GM21360 (cell line): Measurements from ENCODE around the gene PEX7.
"Not testable (repeated sequence)": the region's sequence is repeated elsewhere in the genome, so short reads cannot be mapped to it uniquely, and the experiment has no call there.

Experiments used
- ATAC-seq: cut with Tn5 transposase; IDR thresholded peaks from one replicate; pipeline ENCODE4 v1.9.1; 2021; ENCODE audit warnings: mild to moderate bottlenecking, moderate library complexity; ENCODE audit not compliant: unreplicated experiment

Gene PEX7

GRCh38 chr6:136790411-136791295, 31.7 kb upstream of the PEX7 start:
- ATAC-seq: no peak

GRCh38 chr6:136791296-136792094, 30.9 kb upstream of the PEX7 start:
- ATAC-seq: peak; percentile 35

- no peak for ATAC-seq
Observed at GRCh38 chr6:136792095-136792409, 30.3 kb upstream of the PEX7 start.

GRCh38 chr6:136792410-136793262, 29.8 kb upstream of the PEX7 start, which contains the start of gene MAP3K5:
Gene MAP3K5 (minus strand): TSS chr6:136792477. CDS start chr6:136792157, 320 bp downstream.
- ATAC-seq: peak; percentile 54

- no peak for ATAC-seq
Observed at GRCh38 chr6:136793363-136793762, 29.0 kb upstream of the PEX7 start.

GRCh38 chr6:136795386-136795785, 27.0 kb upstream of the PEX7 start:
- ATAC-seq: no peak

- no peak for ATAC-seq
Observed at GRCh38 chr6:136795996-136796395, 26.4 kb upstream of the PEX7 start.

GRCh38 chr6:136798044-136798443, 24.3 kb upstream of the PEX7 start:
- ATAC-seq: no peak

- no peak for ATAC-seq
Observed at GRCh38 chr6:136801581-136801980, 20.8 kb upstream of the PEX7 start.

- no peak for ATAC-seq
Observed at GRCh38 chr6:136803608-136804007, 18.8 kb upstream of the PEX7 start.

- ATAC-seq: no peak
Observed at GRCh38 chr6:136809091-136809860, 13.1 kb upstream of the PEX7 start.

- ATAC-seq: no peak
Observed at GRCh38 chr6:136811272-136811671, 11.1 kb upstream of the PEX7 start.

GRCh38 chr6:136812174-136812573, 10.2 kb upstream of the PEX7 start:
- no peak for ATAC-seq

- ATAC-seq: not testable (repeated sequence)
Observed at GRCh38 chr6:136815608-136816007, 6.8 kb upstream of the PEX7 start.

- ATAC-seq: no peak
Observed at GRCh38 chr6:136816656-136817055, 5.7 kb upstream of the PEX7 start.

- ATAC-seq: no peak
Observed at GRCh38 chr6:136820561-136820960, 1.8 kb upstream of the PEX7 start.

- peak; percentile 7 for ATAC-seq
Observed at GRCh38 chr6:136822046-136822375, 381 bp upstream of the PEX7 start.

- no peak for ATAC-seq
Observed at GRCh38 chr6:136823128-136823660, 802 bp downstream of the PEX7 start.

- no peak for ATAC-seq
Observed at GRCh38 chr6:136826216-136826615, 3.8 kb downstream of the PEX7 start.

GRCh38 chr6:136831873-136832562, 9.6 kb downstream of the PEX7 start:
- ATAC-seq: no peak
